Upper lobe of right lung (tissue), 1 donor: Measurements from ENCODE around the gene GGACT. TPM values are rescaled to one million over a fixed set of nuclear protein-coding genes. Genes with fewer than 3 reads are reported as not detected.
"Not testable (repeated sequence)": the region's sequence is repeated elsewhere in the genome, so short reads cannot be mapped to it uniquely, and the experiment has no call there.

Source experiments
- ATAC-seq: fragments of 200-7000 bp; cut with Tn5 transposase; one replicate; pipeline ENCODE4 v1.9.1; 2020; ENCODE audit warnings: mild to moderate bottlenecking, moderate library complexity
- DNase-seq: peaks from one replicate; pipeline ENCODE4 v3.0.0-alpha.2; 2020
- H3K27ac ChIP-seq: fragments of 200-600 bp; one replicate; pipeline ENCODE4 v1.8.0; 2022
- H3K27me3 ChIP-seq: fragments of 200-600 bp; one replicate; pipeline ENCODE4 v1.8.0; 2022; ENCODE audit warnings: mild to moderate bottlenecking
- H3K36me3 ChIP-seq: fragments of 200-600 bp; one replicate; pipeline ENCODE4 v1.8.0; 2022
- H3K4me1 ChIP-seq: fragments of 200-600 bp; one replicate; pipeline ENCODE4 v1.8.0; 2022
- H3K4me3 ChIP-seq: fragments of 200-600 bp; one replicate; pipeline ENCODE4 v1.8.0; 2022; ENCODE audit warnings: mild to moderate bottlenecking
- H3K9me3 ChIP-seq: fragments of 200-600 bp; one replicate; pipeline ENCODE4 v1.8.0; 2022
- CTCF ChIP-seq: fragments of 200-600 bp; IDR thresholded peaks from one replicate; pipeline ENCODE4 v1.8.0; 2022; ENCODE audit warnings: antibody characterized with exemption
- intact Hi-C: fragments of 100-400 bp; cut with DNase I; formaldehyde crosslinking; loops from one replicate; pipeline ENCODE4 v1.11.0; 2022
- total RNA-seq: library from RNA; stranded (reverse); fragmentation: NEBNext Ultra II Directional; extraction: Animal tissue kit (Norgen Biotek cat#: 25700); gene quantifications from one replicate; pipeline ENCODE4 v1.2.1, GENCODE V29; 2021
- donor health status: DM: no; HTN: yes; CAD: no; lungs with severe emphysema.

Gene GGACT
- total RNA-seq, 1 donor from 2014 or later, result 4.7 TPM

DNA sequence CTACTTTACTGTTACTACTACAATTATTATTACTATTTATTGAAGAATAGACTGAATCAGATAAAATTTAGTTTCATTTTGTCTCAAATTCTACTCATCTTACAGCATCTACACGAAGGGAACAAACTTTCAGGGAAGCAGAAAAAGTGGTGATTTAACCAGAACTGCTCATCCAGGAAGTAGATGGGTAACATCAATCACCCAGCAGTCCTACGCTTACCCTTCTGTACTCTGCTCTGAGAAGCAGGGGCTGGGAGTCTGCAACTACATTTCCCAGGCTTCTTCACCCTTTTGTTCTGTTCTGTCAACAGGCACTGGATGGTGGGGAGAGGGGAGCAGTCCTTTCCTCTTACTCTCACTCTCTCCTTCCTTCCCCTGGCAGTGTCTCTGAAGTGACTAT is 31.4 kb upstream of the GGACT start:
- DNase-seq (no peak), ATAC-seq (no peak)
- Histone ChIP-seq H3K36me3 (peaks cover 9% of the 10 kb centered on the region), H3K27me3 (no peaks in the 10 kb centered on the region), H3K4me3 (no peak overlapping the region), H3K4me1 (no peaks in the 10 kb centered on the region), H3K27ac (no peak overlapping the region), H3K9me3 (no peaks in the 10 kb centered on the region)
- intact Hi-C loops, result no loop called here
- no peak for TF ChIP-seq CTCF

DNA sequence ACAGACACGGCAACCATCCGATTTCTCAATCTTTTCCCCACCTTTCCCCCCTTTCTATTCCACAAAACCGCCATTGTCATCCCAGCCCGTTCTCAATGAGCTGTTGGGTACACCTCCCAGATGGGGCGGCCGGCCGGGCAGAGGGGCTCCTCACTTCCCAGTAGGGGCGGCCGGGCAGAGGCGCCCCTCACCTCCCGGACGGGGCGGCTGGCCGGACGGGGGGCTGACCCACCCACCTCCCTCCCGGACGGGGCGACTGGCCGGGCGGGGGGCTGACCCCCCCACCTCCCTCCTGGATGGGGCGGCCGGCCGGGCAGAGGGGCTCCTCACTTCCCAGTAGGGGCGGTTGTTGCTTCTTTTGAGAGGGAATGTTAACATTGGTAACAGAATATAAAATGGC is 30.3 kb upstream of the GGACT start:
- ATAC-seq, H3K4me1 ChIP-seq, H3K9me3 ChIP-seq, H3K27ac ChIP-seq, H3K4me3 ChIP-seq, DNase-seq, intact Hi-C loops, H3K27me3 ChIP-seq, H3K36me3 ChIP-seq: not testable (repeated sequence)

- Histone ChIP-seq H3K27me3 (no peaks in the 10 kb centered on the region), H3K36me3 (peaks cover 7% of the 10 kb centered on the region), H3K27ac (no peak overlapping the region), H3K4me3 (no peak overlapping the region), H3K4me1 (no peaks in the 10 kb centered on the region), H3K9me3 (no peaks in the 10 kb centered on the region)
- no peak for ATAC-seq
- no peak for TF ChIP-seq CTCF
- intact Hi-C loops, result no loop called here
- no peak for DNase-seq
Observed at GRCh38 chr13:100613031-100613430, 24.4 kb upstream of the GGACT start.

- Histone ChIP-seq H3K4me3 (no peak overlapping the region), H3K27ac (no peak overlapping the region), H3K36me3 (peaks cover 7% of the 10 kb centered on the region), H3K27me3 (no peaks in the 10 kb centered on the region), H3K9me3 (no peaks in the 10 kb centered on the region), H3K4me1 (no peaks in the 10 kb centered on the region)
- no peak for TF ChIP-seq CTCF
- intact Hi-C loops, result no loop called here
- no peak for ATAC-seq
- DNase-seq, result no peak
Observed at GRCh38 chr13:100611678-100612492, 23.3 kb upstream of the GGACT start.

GRCh38 chr13:100610391-100611347 is 22.1 kb upstream of the GGACT start:
- intact Hi-C loops, result no loop called here
- ATAC-seq, result no peak
- Histone ChIP-seq H3K27ac (no peak overlapping the region), H3K4me3 (no peak overlapping the region), H3K9me3 (no peaks in the 10 kb centered on the region), H3K4me1 (no peaks in the 10 kb centered on the region), H3K36me3 (peaks cover 7% of the 10 kb centered on the region), H3K27me3 (no peaks in the 10 kb centered on the region)
- no peak for TF ChIP-seq CTCF
- DNase-seq, result no peak

GRCh38 chr13:100608906-100609305 is 20.3 kb upstream of the GGACT start:
- ATAC-seq, result peak; percentile 75

More at GRCh38 chr13:100608906-100609305, 20.3 kb upstream of the GGACT start:
- intact Hi-C loops, result no loop called here
- no peak for TF ChIP-seq CTCF
- no peak overlapping the region for H3K4me3 ChIP-seq
- no peak overlapping the region for H3K27ac ChIP-seq
- no peaks in the 10 kb centered on the region for H3K4me1 ChIP-seq
- no peaks in the 10 kb centered on the region for H3K27me3 ChIP-seq
- peaks cover 10% of the 10 kb centered on the region for H3K36me3 ChIP-seq
- DNase-seq, result no peak
- no peaks in the 10 kb centered on the region for H3K9me3 ChIP-seq
